HepG2 (cell line): ENCODE measurements around the gene DNM3. TPM values are rescaled to one million over a fixed set of nuclear protein-coding genes. Genes with fewer than 3 reads are reported as not detected.

ENCODE experiments used
- ATAC-seq: fragments of 200-7000 bp; cut with Tn5 transposase; 3 replicates; pipeline ENCODE4 v1.9.1; 2020; ENCODE audit warnings: mild to moderate bottlenecking, moderate library complexity
- BruUV-seq: library from RNA; stranded (reverse); fragments of 400-500 nt; replicated peaks from 2 replicates; lab custom pipeline; 2021; lab: Mats Ljungman, UMichigan
- CTCF ChIA-PET: fragments of 300-600 bp; formaldehyde crosslinking; extraction: SDS; loops from one replicate; lab custom pipeline; 2021; ENCODE audit warnings: low total read pairs, inconsistent platforms, low intra/inter-chr PET ratio; lab: Yijun Ruan, JAX
- POLR2A ChIA-PET: fragments of 350-600 bp; sonication (Branson Sonifier 250); formaldehyde crosslinking; loops from one replicate; lab custom pipeline; 2020; ENCODE audit warnings: antibody characterized with exemption, inconsistent platforms; lab: Yijun Ruan, JAX
- DNase-seq: peaks from one replicate; pipeline ENCODE4 v3.0.0-alpha.2; 2015; ENCODE audit warnings: low spot score
- FAIRE-seq: peaks from 3 replicates; lab custom pipeline; 2011; peaks lifted over from hg19 to GRCh38; lab: Jason Lieb, UNC
- H2AFZ ChIP-seq: one replicate; pipeline ENCODE4 v1.6.1; 2011; ENCODE audit warnings: low read length, inconsistent platforms
- H3K27ac ChIP-seq: fragments of 300-600 bp; 3 replicates; pipeline ENCODE4 v1.8.0; 2011; ENCODE audit warnings: mixed run types, mild to moderate bottlenecking, mixed read lengths, low read length, inconsistent platforms; ENCODE audit not compliant: insufficient read depth; ENCODE audit errors: extremely low read length
- H3K27me3 ChIP-seq, 2 experiments: fragments of 200-600 bp in 1 of 2; 2 replicates in 1 of 2; 3 replicates in 1 of 2; pipeline versions ENCODE4 v1.6.0 to v1.8.0; 2011; ENCODE audit warnings: low read length in 2 of 2, mild to moderate bottlenecking in 2 of 2, moderate library complexity in 2 of 2, inconsistent platforms in 1 of 2; ENCODE audit not compliant: insufficient read depth in 2 of 2, control insufficient read depth in 1 of 2
- H3K36me3 ChIP-seq, 2 experiments: fragments of 200-600 bp in 1 of 2; replicated peaks in 1 of 2; 2 replicates in 1 of 2; 3 replicates in 1 of 2; pipeline versions ENCODE4 v1.5.1 to v1.8.0; 2011; ENCODE audit warnings: low read length in 2 of 2, inconsistent platforms in 1 of 2; ENCODE audit not compliant: insufficient read depth in 2 of 2, control insufficient read depth in 1 of 2
- H3K4me1 ChIP-seq: 2 replicates; pipeline ENCODE4 v1.5.1; 2012; ENCODE audit warnings: low read length, inconsistent platforms; ENCODE audit not compliant: insufficient read depth
- H3K4me2 ChIP-seq: 2 replicates; pipeline ENCODE4 v1.6.0; 2011; ENCODE audit warnings: low read depth, low read length, inconsistent platforms
- H3K4me3 ChIP-seq, 3 experiments: fragments of 200-600 bp in 1 of 3; sonication (generic), shearing (Covaris generic) in 1 of 3; replicated peaks in 1 of 3; 2 replicates each; pipeline ENCODE4 v1.5.1; 2011 to 2016; ENCODE audit warnings: low read length in 3 of 3, inconsistent platforms in 2 of 3, low read depth in 2 of 3, mild to moderate bottlenecking in 2 of 3, control low read depth in 1 of 3, mixed read lengths in 1 of 3; ENCODE audit not compliant: insufficient read depth in 1 of 3
- H3K79me2 ChIP-seq: one replicate; pipeline ENCODE4 v1.6.1; 2011; ENCODE audit warnings: low read length, inconsistent platforms; ENCODE audit not compliant: insufficient read depth
- H3K9ac ChIP-seq: 2 replicates; pipeline ENCODE4 v1.6.0; 2011; ENCODE audit warnings: mild to moderate bottlenecking, low read depth, low read length, inconsistent platforms; ENCODE audit not compliant: insufficient read depth
- H3K9me3 ChIP-seq: 2 replicates; pipeline ENCODE4 v1.5.1; 2012; ENCODE audit warnings: mild to moderate bottlenecking, low read length
- H4K20me1 ChIP-seq: 2 replicates; pipeline ENCODE4 v1.6.0; 2011; ENCODE audit warnings: inconsistent platforms, mild to moderate bottlenecking, low read length, moderate library complexity; ENCODE audit not compliant: insufficient read depth
- CTCF ChIP-seq: sonication (generic); formaldehyde crosslinking; IDR thresholded peaks from 2 replicates; pipeline ENCODE4 v1.5.0; 2020; ENCODE audit warnings: mild to moderate bottlenecking, missing genetic modification reagents, moderate library complexity
- NCOR1 ChIP-seq: fragments of 200-600 bp; sonication (generic); IDR thresholded peaks from 2 replicates; pipeline ENCODE4 v1.7.0; 2017; ENCODE audit warnings: antibody characterized with exemption, low read length, borderline replicate concordance
- RAD21 ChIP-seq: fragments of 450-650 bp; formaldehyde crosslinking; IDR thresholded peaks from 2 replicates; pipeline ENCODE4 v1.5.0; 2020; ENCODE audit warnings: mild to moderate bottlenecking
- RARA ChIP-seq: IDR thresholded peaks from 2 replicates; pipeline ENCODE4 v1.6.1; 2016; ENCODE audit warnings: missing genetic modification reagents, missing compliant biosample characterization
- SMC3 ChIP-seq: IDR thresholded peaks from 2 replicates; pipeline ENCODE4 v1.6.1; 2011; ENCODE audit warnings: low read length, improper control_type of control experiment
- STAG1 ChIP-seq: sonication (generic); formaldehyde crosslinking; IDR thresholded peaks from 2 replicates; pipeline ENCODE4 v1.4.0; 2020; ENCODE audit warnings: missing genetic modification reagents
- ZNF790 ChIP-seq: sonication (generic); formaldehyde crosslinking; IDR thresholded peaks from 2 replicates; pipeline ENCODE4 v1.8.0; 2022; ENCODE audit warnings: missing genetic modification reagents, mild to moderate bottlenecking, borderline replicate concordance
- WGBS: methylation state at CpG from one replicate; pipeline ENCODE4 v1.1.6; 2017; ENCODE audit warnings: low lambda C conversion rate; 5-methylcytosine and 5-hydroxymethylcytosine counted together
- in situ Hi-C: cut with HindIII; loops from 2 replicates; pipeline ENCODE4 v1.10.0; 2017; ENCODE audit warnings: low pct_unique_long_range_greater_than_20kb; ENCODE audit not compliant: extremely low pct_ligation_motif_present
- intact Hi-C: fragments of 100-400 bp; cut with micrococcal nuclease; formaldehyde crosslinking; loops from one replicate; pipeline ENCODE4 v1.10.0; 2022; ENCODE audit not compliant: unreplicated experiment
- polyA plus RNA-seq, 8 experiments: library from polyadenylated mRNA; depleted of rRNA in 3 of 8; stranded (reverse) in 7 of 8; unstranded in 1 of 8; fragments of >200 nt; fragmentation: Illumina TruSeq in 4 of 8; extraction: Trizol in 4 of 8; gene quantifications; 2 replicates each; pipeline versions ENCODE4 v1.2.1 to v1.2.3, GENCODE V29; 2011 to 2016; ENCODE audit warnings: low read depth in 4 of 8, missing spikeins in 1 of 8, mixed read lengths in 1 of 8; ENCODE audit not compliant: insufficient read depth in 1 of 8
- total RNA-seq, 5 experiments: library from RNA; depleted of rRNA; stranded (reverse); fragments of >200 nt; fragmentation: Illumina TruSeq; extraction: Trizol; gene quantifications; 2 replicates each; pipeline ENCODE4 v1.2.3, GENCODE V29; 2016; ENCODE audit warnings: low read depth in 1 of 5
- TF ChIP-seq, protein P1 (sequence below): sonication (generic); formaldehyde crosslinking; IDR thresholded peaks from 2 replicates; pipeline ENCODE4 v1.8.0; 2022; ENCODE audit warnings: missing genetic modification reagents, mild to moderate bottlenecking, moderate library complexity, borderline replicate concordance

The DNM3 gene
- total and polyA plus RNA-seq, 2 of the 13 experiments (the other 11 are each of a cell fraction or from before 2014, with no cell fraction given), result 0.05 TPM; not detected in 1

DNA sequence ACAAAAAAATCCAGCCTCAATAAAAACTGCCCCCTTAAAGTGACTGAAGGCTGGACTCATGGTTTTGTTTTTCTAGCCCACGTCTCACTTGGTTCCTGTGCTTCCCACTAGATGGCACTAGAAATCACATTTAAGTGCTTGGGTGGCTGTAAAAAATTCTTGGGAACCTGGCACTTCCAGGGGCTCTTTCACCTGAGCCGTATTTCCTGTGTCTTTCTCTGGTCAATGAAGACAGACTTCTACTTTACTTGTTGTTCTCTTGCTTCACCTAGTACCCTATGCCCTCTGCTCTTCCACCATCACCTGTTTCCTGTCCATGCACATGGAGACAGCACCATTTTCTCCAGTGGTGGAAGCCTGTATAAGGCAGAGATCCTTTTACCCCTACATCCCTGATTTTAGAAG, 39.8 kb upstream of the DNM3 start:
- TF ChIP-seq CTCF (CRISPR knock-in tag) (peak; percentile 71), SMC3 (peak; percentile 61), RARA (no peak), ZNF790 (CRISPR knock-in tag) (no peak), STAG1 (peak; percentile 67), RAD21 (CRISPR knock-in tag) (peak; percentile 31; the same call in 1 of the 2 replicates), NCOR1 (no peak)
- TF ChIP-seq, protein P1, sequence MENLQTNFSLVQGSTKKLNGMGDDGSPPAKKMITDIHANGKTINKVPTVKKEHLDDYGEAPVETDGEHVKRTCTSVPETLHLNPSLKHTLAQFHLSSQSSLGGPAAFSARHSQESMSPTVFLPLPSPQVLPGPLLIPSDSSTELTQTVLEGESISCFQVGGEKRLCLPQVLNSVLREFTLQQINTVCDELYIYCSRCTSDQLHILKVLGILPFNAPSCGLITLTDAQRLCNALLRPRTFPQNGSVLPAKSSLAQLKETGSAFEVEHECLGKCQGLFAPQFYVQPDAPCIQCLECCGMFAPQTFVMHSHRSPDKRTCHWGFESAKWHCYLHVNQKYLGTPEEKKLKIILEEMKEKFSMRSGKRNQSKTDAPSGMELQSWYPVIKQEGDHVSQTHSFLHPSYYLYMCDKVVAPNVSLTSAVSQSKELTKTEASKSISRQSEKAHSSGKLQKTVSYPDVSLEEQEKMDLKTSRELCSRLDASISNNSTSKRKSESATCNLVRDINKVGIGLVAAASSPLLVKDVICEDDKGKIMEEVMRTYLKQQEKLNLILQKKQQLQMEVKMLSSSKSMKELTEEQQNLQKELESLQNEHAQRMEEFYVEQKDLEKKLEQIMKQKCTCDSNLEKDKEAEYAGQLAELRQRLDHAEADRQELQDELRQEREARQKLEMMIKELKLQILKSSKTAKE (CRISPR knock-in tag), result no peak
- Histone ChIP-seq H4K20me1 (no peaks in the 10 kb centered on the region), H3K9me3 (no peaks in the 10 kb centered on the region), H3K4me2 (no peak overlapping the region), H3K4me3 (no peak overlapping the region), H3K36me3 (peaks cover 4 to 9% of the 10 kb centered on the region in 2 experiments; a peak in 4 of 5 replicates), H2AFZ (no peak overlapping the region), H3K9ac (no peak overlapping the region), H3K4me1 (no peaks in the 10 kb centered on the region), H3K79me2 (no peaks in the 10 kb centered on the region), H3K27me3 (no peaks in the 10 kb centered on the region), H3K27ac (no peak overlapping the region)
- WGBS, result 5% methylated on average over 2 of the region's 2 CpGs
- CTCF ChIA-PET, result interaction anchor here (3.1 kb wide), 1 partner anchor 183 kb away, joined by 23 read pairs; no protein-coding TSS in a partner anchor
- in situ Hi-C loops (loop anchor here (5.0 kb wide), 1 partner anchor 181 kb away; no protein-coding TSS in a partner anchor), intact Hi-C loops (loop anchor here (1.0 to 2.0 kb wide), 2 partner anchors 184 to 597 kb away; no protein-coding TSS in a partner anchor)
- no TSS peak for BruUV-seq
- POLR2A ChIA-PET, result no interaction called here
- FAIRE-seq, result peak; percentile 80
- peak; percentile 37 for DNase-seq
- ATAC-seq, result peak; percentile 72
